ENCODE results near the gene OPCML. TPM values are rescaled to one million over a fixed set of nuclear protein-coding genes. Genes with fewer than 3 reads are reported as not detected.
"Not testable (repeated sequence)": the region's sequence is repeated elsewhere in the genome, so short reads cannot be mapped to it uniquely, and the experiment has no call there.

The OPCML gene
- total RNA-seq, 1 donor from 2014 or later = not detected

GRCh38 chr11:132395434-132395833 lies 1136.9 kb downstream of the OPCML start:
- ATAC-seq (ENCODE audit: low read depth) (no peak), DNase-seq (no peak)
- intact Hi-C loops (cut with micrococcal nuclease) = no loop called here
- H3K4me1 Mint-ChIP-seq = no peaks in the 10 kb centered on the region
- H3K9me3 Mint-ChIP-seq = peaks cover 12% of the 10 kb centered on the region
- no peak overlapping the region for H3K27ac Mint-ChIP-seq
- ChIA-PET CTCF (no interaction called here), POLR2A (no interaction called here)
- H3K4me3 Mint-ChIP-seq = no peak overlapping the region
- no peaks in the 10 kb centered on the region for H3K36me3 Mint-ChIP-seq (ENCODE audit: low read depth)
- TF ChIP-seq, protein P1, sequence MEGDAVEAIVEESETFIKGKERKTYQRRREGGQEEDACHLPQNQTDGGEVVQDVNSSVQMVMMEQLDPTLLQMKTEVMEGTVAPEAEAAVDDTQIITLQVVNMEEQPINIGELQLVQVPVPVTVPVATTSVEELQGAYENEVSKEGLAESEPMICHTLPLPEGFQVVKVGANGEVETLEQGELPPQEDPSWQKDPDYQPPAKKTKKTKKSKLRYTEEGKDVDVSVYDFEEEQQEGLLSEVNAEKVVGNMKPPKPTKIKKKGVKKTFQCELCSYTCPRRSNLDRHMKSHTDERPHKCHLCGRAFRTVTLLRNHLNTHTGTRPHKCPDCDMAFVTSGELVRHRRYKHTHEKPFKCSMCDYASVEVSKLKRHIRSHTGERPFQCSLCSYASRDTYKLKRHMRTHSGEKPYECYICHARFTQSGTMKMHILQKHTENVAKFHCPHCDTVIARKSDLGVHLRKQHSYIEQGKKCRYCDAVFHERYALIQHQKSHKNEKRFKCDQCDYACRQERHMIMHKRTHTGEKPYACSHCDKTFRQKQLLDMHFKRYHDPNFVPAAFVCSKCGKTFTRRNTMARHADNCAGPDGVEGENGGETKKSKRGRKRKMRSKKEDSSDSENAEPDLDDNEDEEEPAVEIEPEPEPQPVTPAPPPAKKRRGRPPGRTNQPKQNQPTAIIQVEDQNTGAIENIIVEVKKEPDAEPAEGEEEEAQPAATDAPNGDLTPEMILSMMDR (IDR thresholded peaks at IDR 0.05) = no peak
- H3K27me3 Mint-ChIP-seq = no peaks in the 10 kb centered on the region

- CTCF ChIA-PET = no interaction called here
These were observed 1152.8 kb downstream of the OPCML start for GRCh38 chr11:132379540-132379939.

GRCh38 chr11:132373405-132374143 lies 1158.7 kb downstream of the OPCML start:
- Mint-ChIP-seq H3K27me3 (no peaks in the 10 kb centered on the region), H3K4me3 (no peak overlapping the region), H3K4me1 (no peaks in the 10 kb centered on the region), H3K36me3 (ENCODE audit: low read depth) (no peaks in the 10 kb centered on the region), H3K27ac (no peak overlapping the region), H3K9me3 (peaks cover 2% of the 10 kb centered on the region)
- ATAC-seq (ENCODE audit: low read depth) (no peak), DNase-seq (no peak)
- CTCF ChIA-PET = no interaction called here
- TF ChIP-seq, protein P1 (IDR thresholded peaks at IDR 0.05) = no peak
- intact Hi-C loops (cut with micrococcal nuclease) = no loop called here
- POLR2A ChIA-PET = no interaction called here

More at GRCh38 chr11:132379540-132379939, 1152.8 kb downstream of the OPCML start:
- no peak overlapping the region for H3K27ac Mint-ChIP-seq
- no peaks in the 10 kb centered on the region for H3K27me3 Mint-ChIP-seq
- intact Hi-C loops (cut with micrococcal nuclease) = no loop called here
- TF ChIP-seq, protein P1 (IDR thresholded peaks at IDR 0.05) = no peak
- no peak overlapping the region for H3K4me3 Mint-ChIP-seq
- no peaks in the 10 kb centered on the region for H3K36me3 Mint-ChIP-seq (ENCODE audit: low read depth)
- peaks cover 8% of the 10 kb centered on the region for H3K9me3 Mint-ChIP-seq
- POLR2A ChIA-PET = no interaction called here
- H3K4me1 Mint-ChIP-seq = no peaks in the 10 kb centered on the region
- DNase-seq (no peak), ATAC-seq (ENCODE audit: low read depth) (no peak)

DNA sequence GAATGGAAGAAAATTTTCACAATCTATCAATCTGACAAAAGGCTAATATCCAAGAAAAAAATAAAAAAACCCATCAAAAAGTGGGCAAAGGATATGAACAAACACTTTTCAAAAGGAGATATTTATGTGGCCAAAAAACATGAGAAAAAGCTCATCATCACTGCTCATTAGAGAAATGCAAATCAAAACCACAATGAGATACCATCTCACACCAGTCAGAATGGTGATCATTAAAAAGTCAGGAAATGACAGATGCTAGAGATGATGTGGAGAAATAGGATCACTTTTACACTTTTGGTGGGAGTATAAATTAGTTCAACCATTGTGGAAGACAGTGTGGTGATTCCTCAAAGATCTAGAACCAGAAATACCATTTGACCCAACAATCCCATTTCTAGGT lies 1162.2 kb downstream of the OPCML start:
- H3K9me3 Mint-ChIP-seq; H3K27ac Mint-ChIP-seq; H3K4me1 Mint-ChIP-seq; H3K4me3 Mint-ChIP-seq; ATAC-seq (ENCODE audit: low read depth); DNase-seq; POLR2A ChIA-PET; CTCF ChIA-PET; H3K27me3 Mint-ChIP-seq; intact Hi-C loops (cut with micrococcal nuclease); H3K36me3 Mint-ChIP-seq (ENCODE audit: low read depth): not testable (repeated sequence)

GRCh38 chr11:132367293-132367692 lies 1165.0 kb downstream of the OPCML start:
- CTCF ChIA-PET = no interaction called here
- H3K27me3 Mint-ChIP-seq = no peaks in the 10 kb centered on the region
- intact Hi-C loops (cut with micrococcal nuclease) = no loop called here

More at GRCh38 chr11:132367293-132367692, 1165.0 kb downstream of the OPCML start:
- H3K4me1 Mint-ChIP-seq = no peaks in the 10 kb centered on the region
- peaks cover 5% of the 10 kb centered on the region for H3K9me3 Mint-ChIP-seq
- H3K27ac Mint-ChIP-seq = no peak overlapping the region
- H3K4me3 Mint-ChIP-seq = no peak overlapping the region
- no peaks in the 10 kb centered on the region for H3K36me3 Mint-ChIP-seq (ENCODE audit: low read depth)
- POLR2A ChIA-PET = no interaction called here
- TF ChIP-seq, protein P1 (IDR thresholded peaks at IDR 0.05) = no peak
- DNase-seq (no peak), ATAC-seq (ENCODE audit: low read depth) (no peak)

Measured in activated B cell treated with CpG ODN at 0.5 μM for 24 hours (primary cell).